Keratinocyte (primary cell): Measurements from ENCODE around the gene MARS1. TPM values are rescaled to one million over a fixed set of nuclear protein-coding genes. Genes with fewer than 3 reads are reported as not detected.

Experiments used
- DNase-seq: peaks from one replicate; pipeline ENCODE4 v3.0.0-alpha.2; 2011; ENCODE audit warnings: low read depth, missing footprints, low spot score
- FAIRE-seq: peaks from 2 replicates; lab custom pipeline; 2011; peaks lifted over from hg19 to GRCh38; lab: Jason Lieb, UNC
- H2AFZ ChIP-seq: 2 replicates; pipeline ENCODE4 v1.6.0; 2012; ENCODE audit warnings: low read length, control low read depth, inconsistent platforms; ENCODE audit not compliant: control insufficient read depth
- H3K27ac ChIP-seq: 2 replicates; pipeline ENCODE4 v1.5.1; 2011; ENCODE audit warnings: low read length; ENCODE audit not compliant: control insufficient read depth, insufficient read depth
- H3K27me3 ChIP-seq: 3 replicates; pipeline ENCODE4 v1.6.0; 2011; ENCODE audit warnings: low read length; ENCODE audit not compliant: control insufficient read depth, insufficient read depth; ENCODE audit errors: extremely low read depth
- H3K36me3 ChIP-seq, 2 experiments: 2 replicates in 1 of 2; 3 replicates in 1 of 2; pipeline ENCODE4 v1.5.1; 2011; ENCODE audit warnings: low read length in 2 of 2, mild to moderate bottlenecking in 1 of 2; ENCODE audit not compliant: control insufficient read depth in 2 of 2, insufficient read depth in 2 of 2; ENCODE audit errors: extremely low read depth in 1 of 2
- H3K4me1 ChIP-seq: 3 replicates; pipeline ENCODE4 v1.5.1; 2011; ENCODE audit warnings: low read length; ENCODE audit not compliant: control insufficient read depth, insufficient read depth; ENCODE audit errors: extremely low read depth
- H3K4me2 ChIP-seq: 3 replicates; pipeline ENCODE4 v1.6.0; 2011; ENCODE audit warnings: low read depth, low read length; ENCODE audit not compliant: control insufficient read depth, insufficient read depth; ENCODE audit errors: extremely low read depth
- H3K4me3 ChIP-seq, 3 experiments: fragments of 200-600 bp in 1 of 3; sonication (generic) in 1 of 3; 2 replicates in 2 of 3; 3 replicates in 1 of 3; pipeline ENCODE4 v1.5.1; 2011 to 2016; ENCODE audit warnings: low read length in 3 of 3, mild to moderate bottlenecking in 3 of 3, control low read depth in 2 of 3, inconsistent platforms in 1 of 3, low read depth in 1 of 3, mixed read lengths in 1 of 3, mixed run types in 1 of 3, moderate library complexity in 1 of 3; ENCODE audit not compliant: control insufficient read depth in 2 of 3, insufficient read depth in 2 of 3; ENCODE audit errors: extremely low read depth in 1 of 3
- H3K79me2 ChIP-seq: 2 replicates; pipeline ENCODE4 v1.6.0; 2012; ENCODE audit warnings: low read length; ENCODE audit not compliant: control insufficient read depth, insufficient read depth
- H3K9ac ChIP-seq: 3 replicates; pipeline ENCODE4 v1.6.0; 2011; ENCODE audit warnings: low read length; ENCODE audit not compliant: control insufficient read depth, insufficient read depth; ENCODE audit errors: extremely low read depth
- H3K9me1 ChIP-seq: 3 replicates; pipeline ENCODE4 v1.6.0; 2011; ENCODE audit warnings: low read length; ENCODE audit not compliant: control insufficient read depth, insufficient read depth; ENCODE audit errors: extremely low read depth
- H3K9me3 ChIP-seq: 2 replicates; pipeline ENCODE4 v1.5.1; 2012; ENCODE audit warnings: low read depth, low read length; ENCODE audit not compliant: control insufficient read depth
- H4K20me1 ChIP-seq: 3 replicates; pipeline ENCODE4 v1.6.0; 2011; ENCODE audit warnings: low read length; ENCODE audit not compliant: control insufficient read depth, insufficient read depth; ENCODE audit errors: extremely low read depth
- EZH2 ChIP-seq: IDR thresholded peaks from one replicate; pipeline ENCODE4 v1.6.1; 2012; ENCODE audit warnings: inconsistent platforms, mild to moderate bottlenecking, low read length, moderate library complexity
- dilution Hi-C: fragments of 300-500 bp; cut with MboI; formaldehyde crosslinking; loops from one replicate; pipeline ENCODE4 v1.7.0; 2020; ENCODE audit warnings: low sequenced_read_pairs; ENCODE audit not compliant: extremely low pct_ligation_motif_present
- polyA plus RNA-seq, 5 experiments: library from polyadenylated mRNA; depleted of rRNA in 3 of 5; stranded (reverse) in 3 of 5; stranded (forward) in 1 of 5; unstranded in 1 of 5; fragments of >200 nt; gene quantifications; 1 replicate in 1 of 5; 2 replicates in 3 of 5; 3 replicates in 1 of 5; pipeline versions ENCODE4 v1.2.1 to v1.2.3, GENCODE V29; 2011 to 2012; ENCODE audit warnings: missing spikeins in 2 of 5, low read depth in 1 of 5, low replicate concordance in 1 of 5
- TF ChIP-seq, protein P1 (sequence below), 3 experiments: IDR thresholded peaks in 1 of 3; conservative IDR thresholded peaks in 1 of 3; optimal IDR thresholded peaks in 1 of 3; 2 replicates in 2 of 3; 3 replicates in 1 of 3; pipeline versions ENCODE3 to v1.5.1; 2011; ENCODE audit warnings: low read length in 3 of 3, mild to moderate bottlenecking in 3 of 3, moderate library complexity in 2 of 3, control low read depth in 1 of 3, inconsistent platforms in 1 of 3; ENCODE audit not compliant: insufficient read depth in 2 of 3; ENCODE audit errors: extremely low read depth in 1 of 3

The MARS1 gene
- polyA plus RNA-seq, 1 donor (not counting 4 experiments of a cell fraction or from before 2014, with no cell fraction given), result 125 TPM

DNA sequence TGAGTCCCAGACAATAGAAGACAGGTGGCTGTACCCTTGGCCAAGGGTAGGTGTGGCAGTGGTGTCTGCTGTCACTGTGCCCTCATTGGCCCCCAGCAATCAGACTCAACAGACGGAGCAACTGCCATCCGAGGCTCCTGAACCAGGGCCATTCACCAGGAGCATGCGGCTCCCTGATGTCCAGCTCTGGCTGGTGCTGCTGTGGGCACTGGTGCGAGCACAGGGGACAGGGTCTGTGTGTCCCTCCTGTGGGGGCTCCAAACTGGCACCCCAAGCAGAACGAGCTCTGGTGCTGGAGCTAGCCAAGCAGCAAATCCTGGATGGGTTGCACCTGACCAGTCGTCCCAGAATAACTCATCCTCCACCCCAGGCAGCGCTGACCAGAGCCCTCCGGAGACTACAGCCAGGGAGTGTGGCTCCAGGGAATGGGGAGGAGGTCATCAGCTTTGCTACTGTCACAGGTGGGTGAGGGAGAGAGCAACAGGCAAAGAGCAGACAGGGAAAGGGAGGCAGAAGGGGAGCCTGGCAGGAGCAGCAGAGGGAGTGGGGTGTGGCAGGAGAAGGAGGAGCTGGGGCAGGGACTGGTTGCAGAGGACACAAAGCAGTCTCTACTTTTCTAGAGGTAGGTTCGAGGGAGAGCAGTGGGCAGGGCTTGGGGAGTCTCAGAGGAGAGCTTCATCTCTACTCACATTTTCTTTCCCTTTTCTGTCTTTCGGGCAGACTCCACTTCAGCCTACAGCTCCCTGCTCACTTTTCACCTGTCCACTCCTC is 32.3 kb upstream of the MARS1 start:
- H3K4me1 ChIP-seq, result peaks cover 30% of the 10 kb centered on the region
- dilution Hi-C loops, result no loop called here
- peak overlapping the region in 1 of 3 experiments; percentile 39 for H3K4me3 ChIP-seq
- no peaks in the 10 kb centered on the region for H4K20me1 ChIP-seq
- FAIRE-seq (no peak), DNase-seq (no peak)
- no peaks in the 10 kb centered on the region for H3K9me1 ChIP-seq
- no peaks in the 10 kb centered on the region for H3K79me2 ChIP-seq
- no peaks in the 10 kb centered on the region for H3K36me3 ChIP-seq
- H3K27ac ChIP-seq, result no peak overlapping the region
- peak overlapping the region; percentile 71 for H3K4me2 ChIP-seq
- H2AFZ ChIP-seq, result peak overlapping the region; percentile 48
- no peak for TF ChIP-seq EZH2
- TF ChIP-seq, protein P1, sequence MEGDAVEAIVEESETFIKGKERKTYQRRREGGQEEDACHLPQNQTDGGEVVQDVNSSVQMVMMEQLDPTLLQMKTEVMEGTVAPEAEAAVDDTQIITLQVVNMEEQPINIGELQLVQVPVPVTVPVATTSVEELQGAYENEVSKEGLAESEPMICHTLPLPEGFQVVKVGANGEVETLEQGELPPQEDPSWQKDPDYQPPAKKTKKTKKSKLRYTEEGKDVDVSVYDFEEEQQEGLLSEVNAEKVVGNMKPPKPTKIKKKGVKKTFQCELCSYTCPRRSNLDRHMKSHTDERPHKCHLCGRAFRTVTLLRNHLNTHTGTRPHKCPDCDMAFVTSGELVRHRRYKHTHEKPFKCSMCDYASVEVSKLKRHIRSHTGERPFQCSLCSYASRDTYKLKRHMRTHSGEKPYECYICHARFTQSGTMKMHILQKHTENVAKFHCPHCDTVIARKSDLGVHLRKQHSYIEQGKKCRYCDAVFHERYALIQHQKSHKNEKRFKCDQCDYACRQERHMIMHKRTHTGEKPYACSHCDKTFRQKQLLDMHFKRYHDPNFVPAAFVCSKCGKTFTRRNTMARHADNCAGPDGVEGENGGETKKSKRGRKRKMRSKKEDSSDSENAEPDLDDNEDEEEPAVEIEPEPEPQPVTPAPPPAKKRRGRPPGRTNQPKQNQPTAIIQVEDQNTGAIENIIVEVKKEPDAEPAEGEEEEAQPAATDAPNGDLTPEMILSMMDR (optimal IDR thresholded peaks at IDR 0.05 in 1 of 3, IDR thresholded peaks at IDR 0.05 in 1 of 3, conservative IDR thresholded peaks at IDR 0.05 in 1 of 3; ENCODE audit: extremely low read depth in 1 of 3, insufficient read depth in 2 of 3, low read length in 3 of 3), result no peak
- peaks cover 10% of the 10 kb centered on the region for H3K27me3 ChIP-seq
- H3K9me3 ChIP-seq, result no peaks in the 10 kb centered on the region
- no peak overlapping the region for H3K9ac ChIP-seq

- peaks cover 14% of the 10 kb centered on the region for H3K27me3 ChIP-seq
- no peak overlapping the region for H3K27ac ChIP-seq
- no peaks in the 10 kb centered on the region for H4K20me1 ChIP-seq
- H3K79me2 ChIP-seq, result no peaks in the 10 kb centered on the region
- H3K9ac ChIP-seq, result no peak overlapping the region
- H3K4me1 ChIP-seq, result peaks cover 37% of the 10 kb centered on the region
- H3K9me3 ChIP-seq, result no peaks in the 10 kb centered on the region
- DNase-seq, result no peak
- dilution Hi-C loops, result no loop called here
- H2AFZ ChIP-seq, result peak overlapping the region; percentile 48
- peak overlapping the region; percentile 71 for H3K4me2 ChIP-seq
- no peaks in the 10 kb centered on the region for H3K9me1 ChIP-seq
- TF ChIP-seq, protein P1 (optimal IDR thresholded peaks at IDR 0.05 in 1 of 3, IDR thresholded peaks at IDR 0.05 in 1 of 3, conservative IDR thresholded peaks at IDR 0.05 in 1 of 3; ENCODE audit: extremely low read depth in 1 of 3, insufficient read depth in 2 of 3, low read length in 3 of 3), result peak; percentile 78 to 87 (median 87)
- no peak for TF ChIP-seq EZH2
- peak overlapping the region in 1 of 3 experiments; percentile 39 for H3K4me3 ChIP-seq
- FAIRE-seq, result no peak
- H3K36me3 ChIP-seq, result no peaks in the 10 kb centered on the region
Observed at GRCh38 chr12:57456145-57456700, 31.6 kb upstream of the MARS1 start.
